ENCODE data around the gene VASH2. TPM values are rescaled to one million over a fixed set of nuclear protein-coding genes. Genes with fewer than 3 reads are reported as not detected.

The VASH2 gene
- total and polyA plus RNA-seq, 2 of the 4 experiments (the other 2 are of a cell fraction) = 0.90 to 1.2 TPM

DNA sequence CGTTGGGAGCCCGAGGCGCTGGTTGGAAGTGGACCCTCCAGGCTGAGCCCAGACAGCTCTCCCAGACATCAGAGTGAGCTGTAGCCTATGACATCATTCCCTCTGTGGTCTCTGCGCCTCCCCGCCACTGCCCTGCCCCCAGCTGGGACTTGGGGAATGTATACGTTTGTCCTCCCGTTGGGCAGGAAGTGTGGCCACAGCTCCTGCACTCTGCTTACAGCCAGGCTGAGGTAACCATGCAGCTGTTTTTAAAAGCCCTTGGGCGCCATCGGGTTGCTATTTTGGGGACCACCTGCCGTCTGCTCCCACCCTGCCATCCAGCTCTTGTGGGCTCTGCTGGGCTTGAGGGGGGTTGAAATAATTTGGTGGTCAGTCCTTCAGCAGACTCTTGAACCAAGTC, 7.8 kb downstream of the VASH2 start:
- H3K4ac ChIP-seq (ENCODE audit: low read depth, low read length) = peak overlapping the region; percentile 43; the same call in 1 of the 2 replicates
- no peak overlapping the region for H3K18ac ChIP-seq (ENCODE audit: low read depth, low read length)
- 0 out of 2 replicates have a peak overlapping the region, but pooled peaks have one; percentile 21 for H4K91ac ChIP-seq (ENCODE audit: insufficient read depth, low read depth, low read length)
- H2AK5ac ChIP-seq (ENCODE audit: low read depth, low read length) = no peak overlapping the region
- H2AK9ac ChIP-seq (replicated peaks; ENCODE audit: low read depth, low read length, poor library complexity) = peak overlapping the region; percentile 19
- H4K20me1 ChIP-seq (ENCODE audit: insufficient read depth, low read length) = no peaks in the 10 kb centered on the region
- in situ Hi-C loops (cut with MboI; ENCODE audit: low sequenced_read_pairs) (no loop called here), intact Hi-C loops (cut with micrococcal nuclease) (no loop called here), dilution Hi-C loops (cut with HindIII; ENCODE audit: low sequenced_read_pairs, unreplicated experiment) (no loop called here)
- H2BK15ac ChIP-seq (ENCODE audit: low read depth, low read length) = no peak overlapping the region
- H2BK120ac ChIP-seq (ENCODE audit: low read depth, low read length) = peak overlapping the region; percentile 53
- H3K27ac ChIP-seq (ENCODE audit: insufficient read depth, low read length) = no peak overlapping the region
- H3K9ac ChIP-seq (ENCODE audit: low read depth, low read length) = no peak overlapping the region
- H3K56ac ChIP-seq (ENCODE audit: extremely low read depth, insufficient read depth, low read length) = no peak overlapping the region
- no peak overlapping the region for H2BK5ac ChIP-seq (ENCODE audit: low read depth, low read length, poor library complexity, severe bottlenecking)
- peaks cover 6% of the 10 kb centered on the region for H3K9me1 ChIP-seq (ENCODE audit: insufficient read depth, low read length)
- H3K4me1 ChIP-seq (ENCODE audit: control insufficient read depth, insufficient read depth, low read length) = peaks cover 5% of the 10 kb centered on the region
- no peaks in the 10 kb centered on the region for H3K9me3 ChIP-seq (ENCODE audit: control insufficient read depth, insufficient read depth, low read length)
- ChIA-PET CTCF (interaction anchor here (1.1 to 1.5 kb wide), 2 partner anchors 10 to 112 kb away, joined by 3 to 4 read pairs; no protein-coding TSS in a partner anchor), POLR2A (ENCODE audit: unreplicated experiment) (no interaction called here)
- ATAC-seq (ENCODE audit: low read depth) (peak; percentile 68), DNase-seq (peak; percentile 78)
- TF ChIP-seq RFX5 (IDR thresholded peaks at IDR 0.05; ENCODE audit: low read depth, low read length) (no peak), CEBPB (IDR thresholded peaks at IDR 0.05; ENCODE audit: low read depth, low read length) (peak; percentile 10; the same call in 1 of the 2 replicates), MAZ (IDR thresholded peaks at IDR 0.05; ENCODE audit: borderline replicate concordance, low read depth, low read length) (peak; percentile 36; the same call in 1 of the 2 replicates), RCOR1 (IDR thresholded peaks at IDR 0.05; ENCODE audit: insufficient replicate concordance, low read length) (no peak)
- H3K14ac ChIP-seq (replicated peaks; ENCODE audit: low read depth, low read length) = 0 out of 2 replicates have a peak overlapping the region, but pooled peaks have one; percentile 20
- no peaks in the 10 kb centered on the region for H3K27me3 ChIP-seq (ENCODE audit: control insufficient read depth, insufficient read depth, low read length)
- no peak overlapping the region for H3K4me2 ChIP-seq (ENCODE audit: low read depth, low read length)
- peak overlapping the region in 1 of 2 experiments; percentile 47; a peak in 1 of 4 replicates for H4K8ac ChIP-seq (ENCODE audit: low read depth in 2 of 2, low read length in 2 of 2)
- peaks cover 33% of the 10 kb centered on the region for H3K36me3 ChIP-seq (ENCODE audit: control insufficient read depth, insufficient read depth, low read length)
- 33% methylated on average over 6 of the region's 10 CpGs; no CpG with 5 or more reads in 1 of the 2 experiments for WGBS, 2 experiments (ENCODE audit: extremely low coverage in 2 of 2, insufficient read length in 1 of 2)
- H2BK20ac ChIP-seq (ENCODE audit: low read depth, low read length) = no peak overlapping the region
- peak overlapping the region; percentile 73 for H2AFZ ChIP-seq (replicated peaks; ENCODE audit: low read length, poor library complexity)
- H3K4me3 ChIP-seq (ENCODE audit: insufficient read depth, low read depth, low read length) = no peak overlapping the region
- H3K79me1 ChIP-seq (ENCODE audit: low read depth in 1 of 2, low read length in 2 of 2) = no peaks in the 10 kb centered on the region; a peak in 1 of 4 replicates
- no peak overlapping the region for H3K23ac ChIP-seq (ENCODE audit: low read depth, low read length)
- no TSS peak for BruUV-seq (replicated peaks)
- no peak overlapping the region for H4K5ac ChIP-seq (ENCODE audit: low read depth, low read length)
